Heart right ventricle (tissue), 16 donors: Measurements from ENCODE around the gene SCMH1. TPM values are rescaled to one million over a fixed set of nuclear protein-coding genes. Genes with fewer than 3 reads are reported as not detected.

Experiments
- ATAC-seq, 8 donors: fragments of 200-7000 bp; cut with Tn5 transposase; one replicate each; pipeline ENCODE4 v1.9.1; 2020; ENCODE audit warnings: mild to moderate bottlenecking in 8 of 8, moderate library complexity in 8 of 8, moderate number of reproducible peaks in 1 of 8
- DNase-seq, 2 donors: peaks; one replicate each; pipeline ENCODE4 v3.0.0-alpha.2; 2020
- H3K27ac ChIP-seq, 10 donors: fragments of 200-600 bp; sonication (generic) in 2 of 10; one replicate each; pipeline versions ENCODE4 v1.5.0 to v1.8.0; 2020 to 2022; ENCODE audit warnings: mild to moderate bottlenecking in 3 of 10
- H3K27me3 ChIP-seq, 7 donors: fragments of 200-600 bp; one replicate each; pipeline ENCODE4 v1.8.0; 2021 to 2022; ENCODE audit warnings: mild to moderate bottlenecking in 2 of 7
- H3K36me3 ChIP-seq, 9 donors: fragments of 200-600 bp; sonication (generic) in 1 of 9; one replicate each; pipeline versions ENCODE4 v1.5.0 to v1.8.0; 2020 to 2022; ENCODE audit warnings: mild to moderate bottlenecking in 2 of 9
- H3K4me1 ChIP-seq, 9 donors: fragments of 200-600 bp; sonication (generic) in 1 of 9; one replicate each; pipeline versions ENCODE4 v1.5.0 to v1.8.0; 2020 to 2022; ENCODE audit warnings: mild to moderate bottlenecking in 4 of 9
- H3K4me3 ChIP-seq, 10 donors: fragments of 200-600 bp; sonication (generic) in 2 of 10; one replicate each; pipeline versions ENCODE4 v1.5.0 to v1.8.0; 2020 to 2022; ENCODE audit warnings: mild to moderate bottlenecking in 7 of 10, moderate library complexity in 2 of 10
- H3K9me3 ChIP-seq, 11 donors: fragments of 200-600 bp in 10 of 11; sonication (generic) in 2 of 11; one replicate each; pipeline versions ENCODE4 v1.5.0 to v1.8.0; 2013 to 2022; ENCODE audit warnings: mild to moderate bottlenecking in 2 of 11, control low read depth in 1 of 11, moderate library complexity in 1 of 11
- CTCF ChIP-seq, 9 donors: fragments of 200-600 bp; sonication (generic) in 2 of 9; IDR thresholded peaks; one replicate each; pipeline versions ENCODE4 v1.5.0 to v1.8.0; 2021 to 2022; ENCODE audit warnings: antibody characterized with exemption in 9 of 9, mild to moderate bottlenecking in 5 of 9, moderate library complexity in 1 of 9
- WGBS, 2 donors: extraction: QIAGEN DNeasy Blood & Tissue Kit; methylation state at CpG; one replicate each; pipeline ENCODE4 v1.1.7; 2013; ENCODE audit warnings: inconsistent platforms in 1 of 2; 5-methylcytosine and 5-hydroxymethylcytosine counted together
- intact Hi-C, 10 donors: fragments of 100-400 bp; cut with DNase I; formaldehyde crosslinking; loops; one replicate each; pipeline versions ENCODE4 v1.11.1 to v1.14.2; 2022
- polyA plus RNA-seq, 2 donors: library from polyadenylated mRNA; stranded (reverse); fragments of 200-250 nt; gene quantifications; one replicate each; pipeline ENCODE4 v1.2.3, GENCODE V29; 2013
- total RNA-seq, 10 donors: library from RNA; stranded (reverse); fragmentation: NEBNext Ultra II Directional in 3 of 10; extraction: Animal tissue kit (Norgen Biotek cat#: 25700) in 3 of 10; gene quantifications; one replicate each; pipeline versions ENCODE4 v1.2.1 to v1.2.4, GENCODE V29; 2021 to 2023
- donor health status: Arrhythmogenic right ventricular cardiomyopathy.
- donor health status: ischemic (EF 13 %, LVEDD 7.1; RV severe dilation, severe dysfunction).
- donor health status: healthy with polysubstance abuse.
- donor health status: DM: no; HTN: yes; CAD: no.
- donor health status: DM: no; HTN: no; CAD: no.
- donor health status: ischemic (EF 25% LVEDD 6.9; RV normal size, moderate dysfunction).
- donor health status: ischemic (EF 25% LVEDD 5.7; RV mildly dilated, moderate dysfunction).
- donor health status: healthy.
- donor health status: DM: yes; HTN: yes; CAD: no.
- donor health status: Ischemic cardiomyopathy.
- donor health status: ischemic (EF 35%, LVEDD 5.7; RV mildly dilated, moderate dysfunction).
- donor health status: nonischemic (EF 11% LVEDD 7.7; RV severe dilation, severe dysfunction).
- donor health status: DM: yes; HTN: yes; CAD: no.
- donor health status: PGD.
- donor health status: ischemic (EF 29% LVEDD 5.4; RV normal size, mild dysfunction).
- donor health status: nonischemic (EF 23%, LVEDD 6.1; RV moderate dilation, normal function).

SCMH1 gene
- total and polyA plus RNA-seq, 12 donors, result 29.6 to 53.5 (median 43.8) TPM

GRCh38 chr1:41249319-41249718 lies 7.2 kb upstream of the SCMH1 start:
- peaks cover 0 to 3% (median 0%) of the 10 kb centered on the region in 7 donors for H3K27me3 ChIP-seq
- H3K36me3 ChIP-seq, result no peaks in the 10 kb centered on the region
- H3K4me1 ChIP-seq, result no peaks in the 10 kb centered on the region
- no peak for TF ChIP-seq CTCF (IDR thresholded peaks at IDR 0.05)
- DNase-seq (no peak), ATAC-seq (no peak)
- H3K4me3 ChIP-seq, result no peak overlapping the region
- 88 to 89% methylated on average over 5 of the region's 5 CpGs for WGBS, 2 donors
- H3K9me3 ChIP-seq, result peaks cover 0 to 11% (median 0%) of the 10 kb centered on the region in 11 donors
- no peak overlapping the region for H3K27ac ChIP-seq
- intact Hi-C loops, result no loop called here

- H3K4me1 ChIP-seq, result peaks cover 0 to 9% (median 7%) of the 10 kb centered on the region in 9 donors
- H3K27me3 ChIP-seq, result no peaks in the 10 kb centered on the region
- no peak overlapping the region for H3K27ac ChIP-seq
- no peak for DNase-seq
- no peak overlapping the region for H3K4me3 ChIP-seq
- ATAC-seq, result no peak
- WGBS, 2 donors, result 93% methylated on average over 1 of the region's 1 CpG
- peaks cover 0 to under 1% (median 0%) of the 10 kb centered on the region in 11 donors for H3K9me3 ChIP-seq
- no peak for TF ChIP-seq CTCF (IDR thresholded peaks at IDR 0.05)
- H3K36me3 ChIP-seq, result no peaks in the 10 kb centered on the region
- intact Hi-C loops, result no loop called here
Observed at GRCh38 chr1:41246568-41246967, 4.5 kb upstream of the SCMH1 start.

- no peaks in the 10 kb centered on the region for H3K36me3 ChIP-seq
- peaks cover 0 to 16% (median 12%) of the 10 kb centered on the region in 9 donors for H3K4me1 ChIP-seq
- no peak overlapping the region for H3K4me3 ChIP-seq
- WGBS, 2 donors, result 74 to 79% methylated on average over 2 of the region's 2 CpGs
- no peak overlapping the region for H3K27ac ChIP-seq
- intact Hi-C loops, result no loop called here
- H3K9me3 ChIP-seq, result no peaks in the 10 kb centered on the region
- TF ChIP-seq CTCF (IDR thresholded peaks at IDR 0.05), result no peak
- DNase-seq (no peak), ATAC-seq (no peak)
- no peaks in the 10 kb centered on the region for H3K27me3 ChIP-seq
Observed at GRCh38 chr1:41245659-41246058, 3.6 kb upstream of the SCMH1 start.

- Histone ChIP-seq H3K4me1 (peaks cover 0 to 42% (median 35%) of the 10 kb centered on the region in 9 donors), H3K4me3 (peak overlapping the region in 2 of 10 donors; percentile 89 to 94), H3K9me3 (no peaks in the 10 kb centered on the region), H3K36me3 (no peaks in the 10 kb centered on the region), H3K27me3 (no peaks in the 10 kb centered on the region), H3K27ac (peak overlapping the region in 1 of 10 donors; percentile 86)
- no peak for DNase-seq
- ATAC-seq, result no peak
- 89 to 94% methylated on average over 3 of the region's 3 CpGs for WGBS, 2 donors
- TF ChIP-seq CTCF (IDR thresholded peaks at IDR 0.05), result no peak
- intact Hi-C loops, result no loop called here
Observed at GRCh38 chr1:41243079-41243385, 926 bp upstream of the SCMH1 start.
